HepG2 (cell line): ENCODE data around the gene ITGB5. TPM values are rescaled to one million over a fixed set of nuclear protein-coding genes. Genes with fewer than 3 reads are reported as not detected.
A peak's percentile ranks its signal among the peaks of the same experiment; 100 is the strongest.

ENCODE experiments used
- ARID3A ChIP-seq: IDR thresholded peaks from 2 replicates; pipeline ENCODE4 v1.6.1; 2012; ENCODE audit warnings: low read depth, low read length, improper control_type of control experiment
- ATF6 ChIP-seq: sonication (generic); formaldehyde crosslinking; conservative IDR thresholded peaks from 2 replicates; pipeline ENCODE4 v1.4.0; 2020; ENCODE audit warnings: missing genetic modification reagents
- EP300 ChIP-seq, 3 experiments: sonication (generic) in 1 of 3; formaldehyde crosslinking in 1 of 3; IDR thresholded peaks; 2 replicates each; pipeline versions ENCODE4 v1.5.1 to v1.6.1; 2011 to 2020; ENCODE audit warnings: low read depth in 2 of 3, low read length in 2 of 3, borderline replicate concordance in 1 of 3, improper control_type of control experiment in 1 of 3, mild to moderate bottlenecking in 1 of 3, missing genetic modification reagents in 1 of 3, moderate library complexity in 1 of 3
- GLI4 ChIP-seq: sonication (generic); formaldehyde crosslinking; IDR thresholded peaks from 2 replicates; pipeline ENCODE4 v1.5.1; 2020; ENCODE audit warnings: missing genetic modification reagents, mild to moderate bottlenecking, moderate library complexity, borderline replicate concordance
- HNRNPL ChIP-seq: fragments of 200-400 bp; formaldehyde crosslinking; IDR thresholded peaks from 2 replicates; pipeline ENCODE4 v1.6.1; 2017; ENCODE audit warnings: mild to moderate bottlenecking, low read depth, low read length
- HOXD1 ChIP-seq: sonication (generic); formaldehyde crosslinking; IDR thresholded peaks from 2 replicates; pipeline ENCODE4 v1.5.0; 2020; ENCODE audit warnings: missing genetic modification reagents
- IRX3 ChIP-seq: sonication (generic); formaldehyde crosslinking; IDR thresholded peaks from 2 replicates; pipeline ENCODE4 v1.8.1; 2023; ENCODE audit warnings: mild to moderate bottlenecking, low read depth, missing genetic modification reagents, borderline replicate concordance
- MED1 ChIP-seq: sonication (generic); formaldehyde crosslinking; IDR thresholded peaks from 2 replicates; pipeline ENCODE4 v1.4.0; 2020; ENCODE audit warnings: missing genetic modification reagents
- MIER3 ChIP-seq: IDR thresholded peaks from 2 replicates; pipeline ENCODE4 v1.6.1; 2016; ENCODE audit warnings: missing compliant biosample characterization, borderline replicate concordance
- NCOR1 ChIP-seq: fragments of 200-600 bp; sonication (generic); IDR thresholded peaks from 2 replicates; pipeline ENCODE4 v1.7.0; 2017; ENCODE audit warnings: antibody characterized with exemption, low read length, borderline replicate concordance
- RXRB ChIP-seq: IDR thresholded peaks from 2 replicates; pipeline ENCODE4 v1.6.1; 2016; ENCODE audit warnings: borderline replicate concordance, missing genetic modification reagents, missing compliant biosample characterization
- SIN3B ChIP-seq: fragments of 150-350 bp; IDR thresholded peaks from 2 replicates; pipeline ENCODE4 v1.6.1; 2014; ENCODE audit warnings: low read length
- SNAPC2 ChIP-seq: sonication (generic); formaldehyde crosslinking; IDR thresholded peaks from 2 replicates; pipeline ENCODE4 v1.8.1; 2022; ENCODE audit warnings: mild to moderate bottlenecking, missing genetic modification reagents
- ZFP90 ChIP-seq: sonication (generic); formaldehyde crosslinking; IDR thresholded peaks from 2 replicates; pipeline ENCODE4 v1.8.0; 2022; ENCODE audit warnings: missing genetic modification reagents, mild to moderate bottlenecking, inconsistent platforms, borderline replicate concordance
- ZKSCAN8 ChIP-seq: IDR thresholded peaks from 2 replicates; pipeline ENCODE4 v1.6.1; 2016; ENCODE audit warnings: borderline replicate concordance, missing genetic modification reagents, missing compliant biosample characterization
- ZMAT3 ChIP-seq: sonication (generic); formaldehyde crosslinking; conservative IDR thresholded peaks from 2 replicates; pipeline ENCODE4 v1.7.0; 2021; ENCODE audit warnings: missing genetic modification reagents
- ZMYM2 ChIP-seq: sonication (generic); formaldehyde crosslinking; IDR thresholded peaks from 2 replicates; pipeline ENCODE4 v1.8.0; 2022; ENCODE audit warnings: mild to moderate bottlenecking, missing genetic modification reagents
- ZNF121 ChIP-seq: sonication (generic); formaldehyde crosslinking; IDR thresholded peaks from 2 replicates; pipeline ENCODE4 v1.5.0; 2020; ENCODE audit warnings: mild to moderate bottlenecking, missing genetic modification reagents
- ZNF224 ChIP-seq: sonication (generic); formaldehyde crosslinking; IDR thresholded peaks from 2 replicates; pipeline ENCODE4 v1.5.0; 2020; ENCODE audit warnings: mild to moderate bottlenecking, missing genetic modification reagents
- ZNF280B ChIP-seq: sonication (generic); formaldehyde crosslinking; IDR thresholded peaks from 2 replicates; pipeline ENCODE4 v1.5.0; 2020; ENCODE audit warnings: missing genetic modification reagents, mild to moderate bottlenecking, borderline replicate concordance
- ZNF3 ChIP-seq: IDR thresholded peaks from 2 replicates; pipeline ENCODE4 v1.7.0; 2017; ENCODE audit warnings: inconsistent platforms
- ZNF329 ChIP-seq: sonication (generic); formaldehyde crosslinking; IDR thresholded peaks from 2 replicates; pipeline ENCODE4 v1.9.0; 2021; ENCODE audit warnings: low read depth, mild to moderate bottlenecking, missing genetic modification reagents
- ZNF552 ChIP-seq: sonication (generic); formaldehyde crosslinking; IDR thresholded peaks from 2 replicates; pipeline ENCODE4 v1.9.0; 2022; ENCODE audit warnings: missing genetic modification reagents, mild to moderate bottlenecking, borderline replicate concordance
- ZNF670 ChIP-seq: sonication (generic); formaldehyde crosslinking; IDR thresholded peaks from 2 replicates; pipeline ENCODE4 v1.8.0; 2022; ENCODE audit warnings: mild to moderate bottlenecking, missing genetic modification reagents, borderline replicate concordance
- polyA plus RNA-seq, 8 experiments: library from polyadenylated mRNA; depleted of rRNA in 3 of 8; stranded (reverse) in 7 of 8; unstranded in 1 of 8; fragments of >200 nt; fragmentation: Illumina TruSeq in 4 of 8; extraction: Trizol in 4 of 8; gene quantifications; 2 replicates each; pipeline versions ENCODE4 v1.2.1 to v1.2.3, GENCODE V29; 2011 to 2016; ENCODE audit warnings: low read depth in 4 of 8, missing spikeins in 1 of 8, mixed read lengths in 1 of 8; ENCODE audit not compliant: insufficient read depth in 1 of 8
- total RNA-seq, 5 experiments: library from RNA; depleted of rRNA; stranded (reverse); fragments of >200 nt; fragmentation: Illumina TruSeq; extraction: Trizol; gene quantifications; 2 replicates each; pipeline ENCODE4 v1.2.3, GENCODE V29; 2016; ENCODE audit warnings: low read depth in 1 of 5

The ITGB5 gene
- total and polyA plus RNA-seq, 2 of the 13 experiments (the other 11 are each of a cell fraction or from before 2014, with no cell fraction given), result 74.1 to 343 TPM

- no peak for TF ChIP-seq ATF6 (CRISPR knock-in tag)
- TF ChIP-seq RXRB (CRISPR knock-in tag), result peak; percentile 87; the same call in 1 of the 2 replicates
- TF ChIP-seq HOXD1 (CRISPR knock-in tag), result no peak; the same call in 1 of the 2 replicates
- TF ChIP-seq MIER3, result peak; percentile 71; the same call in 1 of the 2 replicates
- TF ChIP-seq ZMYM2 (CRISPR knock-in tag), result peak; percentile 38; the same call in 1 of the 2 replicates
- peak; percentile 64; the same call in 1 of the 2 replicates for TF ChIP-seq ZFP90
- peak in 1 of 2 experiments; percentile 65; a peak in 2 of 4 replicates for TF ChIP-seq EP300 (IDR thresholded peaks at IDR 0.05; ENCODE audit: low read depth in 2 of 2, low read length in 2 of 2)
- peak; percentile 73 for TF ChIP-seq EP300 (CRISPR knock-in tag; IDR thresholded peaks at IDR 0.05; ENCODE audit: borderline replicate concordance)
- TF ChIP-seq ZNF670, result 0 out of 2 replicates have a peak, but pooled peaks have one; percentile 15
- TF ChIP-seq GLI4 (CRISPR knock-in tag), result no peak
- TF ChIP-seq IRX3, result no peak
- peak; percentile 81 for TF ChIP-seq ARID3A
- TF ChIP-seq ZNF224, result no peak
- no peak for TF ChIP-seq ZNF329 (CRISPR knock-in tag)
- peak; percentile 54; the same call in 1 of the 2 replicates for TF ChIP-seq NCOR1
- TF ChIP-seq ZNF552 (CRISPR knock-in tag), result no peak
- TF ChIP-seq ZNF280B (CRISPR knock-in tag), result no peak
- TF ChIP-seq ZNF121 (CRISPR knock-in tag), result no peak
- 0 out of 2 replicates have a peak, but pooled peaks have one; percentile 29 for TF ChIP-seq ZMAT3 (CRISPR knock-in tag)
- no peak for TF ChIP-seq HNRNPL
- TF ChIP-seq SNAPC2 (CRISPR knock-in tag), result 0 out of 2 replicates have a peak, but pooled peaks have one; percentile 41
- TF ChIP-seq SIN3B, result no peak
- peak; percentile 97 for TF ChIP-seq MED1 (CRISPR knock-in tag)
- TF ChIP-seq ZNF3 (CRISPR knock-in tag), result peak; percentile 49; the same call in 1 of the 2 replicates
- peak; percentile 29; the same call in 1 of the 2 replicates for TF ChIP-seq ZKSCAN8 (CRISPR knock-in tag)
Observed at GRCh38 chr3:124878561-124879336, 8.4 kb downstream of the ITGB5 start (continued).
